HG02798 (cell line): Measurements from ENCODE around the gene DEFB132.

Experiments used
- ATAC-seq: cut with Tn5 transposase; IDR thresholded peaks from one replicate; pipeline ENCODE4 v1.9.1; 2021; ENCODE audit warnings: mild to moderate bottlenecking; ENCODE audit not compliant: unreplicated experiment, poor library complexity

Gene DEFB132

GRCh38 chr20:259981-260380, 2.5 kb downstream of the DEFB132 start:
- no peak for ATAC-seq

GRCh38 chr20:263701-264100, 6.2 kb downstream of the DEFB132 start:
- ATAC-seq = no peak

GRCh38 chr20:266596-267562, 9.4 kb downstream of the DEFB132 start:
- ATAC-seq = peak; percentile 93

- no peak for ATAC-seq
Measured at GRCh38 chr20:270517-270916, 13.0 kb downstream of the DEFB132 start.

GRCh38 chr20:271069-271468, 13.5 kb downstream of the DEFB132 start:
- ATAC-seq = no peak

- no peak for ATAC-seq
Measured at GRCh38 chr20:271528-271927, 14.0 kb downstream of the DEFB132 start.

GRCh38 chr20:272718-273117, 15.2 kb downstream of the DEFB132 start:
- no peak for ATAC-seq

- no peak for ATAC-seq
Measured at GRCh38 chr20:273884-274283, 16.4 kb downstream of the DEFB132 start.

- no peak for ATAC-seq
Measured at GRCh38 chr20:275791-276190, 18.3 kb downstream of the DEFB132 start.

- ATAC-seq = no peak
Measured at GRCh38 chr20:276620-277495, 19.3 kb downstream of the DEFB132 start.

GRCh38 chr20:277496-277781, 19.9 kb downstream of the DEFB132 start:
- no peak for ATAC-seq

GRCh38 chr20:278181-278580, 20.7 kb downstream of the DEFB132 start:
- ATAC-seq = no peak

GRCh38 chr20:278607-279571, 21.4 kb downstream of the DEFB132 start:
- no peak for ATAC-seq

- ATAC-seq = no peak
Measured at GRCh38 chr20:284172-284571, 26.6 kb downstream of the DEFB132 start.

- no peak for ATAC-seq
Measured at GRCh38 chr20:286508-286907, 29.0 kb downstream of the DEFB132 start.

GRCh38 chr20:288956-289692, 31.6 kb downstream of the DEFB132 start:
- no peak for ATAC-seq

- no peak for ATAC-seq
Measured at GRCh38 chr20:289693-290083, 32.2 kb downstream of the DEFB132 start.

- ATAC-seq = peak; percentile 93
Measured at GRCh38 chr20:290084-290831, 32.7 kb downstream of the DEFB132 start, which contains the start of gene C20orf96. TSS of gene C20orf96 (minus strand) at chr20:290750. CDS start at chr20:290610, 140 bp downstream.

GRCh38 chr20:294602-295001, 37.1 kb downstream of the DEFB132 start:
- no peak for ATAC-seq
